Frontal cortex (tissue), 1 donor: ENCODE results near the gene ZPBP. TPM values are rescaled to one million over a fixed set of nuclear protein-coding genes. Genes with fewer than 3 reads are reported as not detected.

ENCODE experiments used
- total RNA-seq: library from RNA; depleted of rRNA; stranded (reverse); fragments of >200 nt; gene quantifications from one replicate; pipeline ENCODE4 v1.2.3, GENCODE V29; 2014

ZPBP gene
- total RNA-seq, 1 donor from 2014 or later = 0.41 TPM

Other genes starting within 250 kb of the ZPBP start
- 1.2 TPM for gene IKZF1, start 211.5 kb upstream of the ZPBP start, total RNA-seq